ENCODE measurements around the gene RARS2. TPM values are rescaled to one million over a fixed set of nuclear protein-coding genes. Genes with fewer than 3 reads are reported as not detected.

RARS2 gene
- total and polyA plus RNA-seq, 12 donors = 26.1 to 92.8 (median 60.5) TPM

- WGBS, 4 donors = 63 to 77% (median 72%) methylated on average over 2 of the region's 2 CpGs
- Histone ChIP-seq H3K4me1 (replicated peaks in 1 of 2) (peaks cover 5 to 6% of the 10 kb centered on the region in 2 donors), H3K27me3 (no peaks in the 10 kb centered on the region), H3K27ac (peak overlapping the region in 2 of 5 donors; percentile 40 to 41), H3K9me3 (replicated peaks in 1 of 3) (no peaks in the 10 kb centered on the region), H3K36me3 (replicated peaks in 1 of 2) (peaks cover 0 to 40% of the 10 kb centered on the region in 2 donors), H3K4me3 (no peak overlapping the region)
- no peak for TF ChIP-seq CTCF (IDR thresholded peaks at IDR 0.05)
- TF ChIP-seq POLR2A (IDR thresholded peaks at IDR 0.05) = no peak
- intact Hi-C loops (cut with DNase I) = no loop called here
- no peak for DNase-seq
These were observed 38.0 kb downstream of the RARS2 start for GRCh38 chr6:87551799-87552198.

GRCh38 chr6:87544474-87544735 is 45.4 kb downstream of the RARS2 start:
- H3K4me3 ChIP-seq = no peak overlapping the region
- TF ChIP-seq CTCF (IDR thresholded peaks at IDR 0.05) (no peak), POLR2A (IDR thresholded peaks at IDR 0.05) (no peak)
- 83 to 97% (median 90%) methylated on average over 1 of the region's 1 CpG for whole genome bisulfite sequencing, 4 donors
- no peak for DNase-seq
- H3K4me1 ChIP-seq (replicated peaks in 1 of 2) = peaks cover 0 to 14% of the 10 kb centered on the region in 2 donors
- peaks cover 0 to 38% of the 10 kb centered on the region in 2 donors for H3K36me3 ChIP-seq (replicated peaks in 1 of 2)
- no peaks in the 10 kb centered on the region for H3K9me3 ChIP-seq (replicated peaks in 1 of 3)
- intact Hi-C loops (cut with DNase I) = no loop called here
- no peak overlapping the region for H3K27ac ChIP-seq
- H3K27me3 ChIP-seq = no peaks in the 10 kb centered on the region

- TF ChIP-seq CTCF (IDR thresholded peaks at IDR 0.05) (no peak), POLR2A (IDR thresholded peaks at IDR 0.05) (no peak)
- peaks cover 0 to 36% of the 10 kb centered on the region in 2 donors for H3K36me3 ChIP-seq (replicated peaks in 1 of 2)
- no peak for DNase-seq
- no peak overlapping the region for H3K27ac ChIP-seq
- 86 to 94% (median 91%) methylated on average over 4 of the region's 4 CpGs for WGBS, 4 donors
- H3K4me3 ChIP-seq = no peak overlapping the region
- H3K27me3 ChIP-seq = no peaks in the 10 kb centered on the region
- intact Hi-C loops (cut with DNase I) = no loop called here
- peaks cover 0 to 14% of the 10 kb centered on the region in 2 donors for H3K4me1 ChIP-seq (replicated peaks in 1 of 2)
- H3K9me3 ChIP-seq (replicated peaks in 1 of 3) = no peaks in the 10 kb centered on the region
These were observed 45.9 kb downstream of the RARS2 start for GRCh38 chr6:87543696-87544473.

- no peaks in the 10 kb centered on the region for H3K27me3 ChIP-seq
- intact Hi-C loops (cut with DNase I) = no loop called here
- H3K4me3 ChIP-seq = no peak overlapping the region
- WGBS, 4 donors = 75 to 84% (median 80%) methylated on average over 2 of the region's 2 CpGs
- no peaks in the 10 kb centered on the region for H3K9me3 ChIP-seq (replicated peaks in 1 of 3)
- DNase-seq = no peak
- H3K36me3 ChIP-seq (replicated peaks in 1 of 2) = peaks cover 0 to 26% of the 10 kb centered on the region in 2 donors
- peak overlapping the region in 2 of 5 donors; percentile 2 to 11 for H3K27ac ChIP-seq
- TF ChIP-seq POLR2A (IDR thresholded peaks at IDR 0.05) (no peak), CTCF (IDR thresholded peaks at IDR 0.05) (no peak)
- peaks cover 0 to 16% of the 10 kb centered on the region in 2 donors for H3K4me1 ChIP-seq (replicated peaks in 1 of 2)
These were observed 48.0 kb downstream of the RARS2 start for GRCh38 chr6:87541744-87542143.
